Activated CD4-positive, alpha-beta memory T cell treated with anti-CD3 and anti-CD28 coated beads for 36 hours (primary cell): ENCODE measurements around the gene NMT1. TPM values are rescaled to one million over a fixed set of nuclear protein-coding genes. Genes with fewer than 3 reads are reported as not detected.

Experiments
- CTCF ChIA-PET: fragments of 350-600 bp; sonication (Branson Sonifier 250); formaldehyde crosslinking; loops from one replicate; lab custom pipeline; 2021; ENCODE audit warnings: antibody characterized with exemption, inconsistent platforms; lab: Charles Lee
- POLR2A ChIA-PET: fragments of 350-600 bp; sonication (Branson Sonifier 250); formaldehyde crosslinking; loops from one replicate; lab custom pipeline; 2021; ENCODE audit warnings: antibody characterized with exemption; lab: Charles Lee
- DNase-seq: peaks from one replicate; pipeline ENCODE4 v3.0.0-alpha.2; 2020
- H3K27ac Mint-ChIP-seq: one replicate; pipeline ENCODE4 v1.8.0; 2021; ENCODE audit warnings: mixed read lengths
- H3K27me3 Mint-ChIP-seq: one replicate; pipeline ENCODE4 v1.8.0; 2021; ENCODE audit warnings: mixed read lengths
- H3K36me3 Mint-ChIP-seq: one replicate; pipeline ENCODE4 v1.8.0; 2021; ENCODE audit warnings: mixed read lengths
- H3K4me1 Mint-ChIP-seq: one replicate; pipeline ENCODE4 v1.8.0; 2021; ENCODE audit warnings: low read depth, mixed read lengths
- H3K4me3 Mint-ChIP-seq: one replicate; pipeline ENCODE4 v1.8.0; 2021; ENCODE audit warnings: mild to moderate bottlenecking, mixed read lengths
- H3K9me3 Mint-ChIP-seq: one replicate; pipeline ENCODE4 v1.8.0; 2021; ENCODE audit warnings: mixed read lengths
- intact Hi-C: fragments of 100-400 bp; cut with micrococcal nuclease; formaldehyde crosslinking; loops from one replicate; pipeline ENCODE4 v1.15.1; 2023
- total RNA-seq, 2 experiments: library from RNA; stranded (reverse); gene quantifications; one replicate each; pipeline ENCODE4 v1.2.3, GENCODE V29; 2021

NMT1 gene
- total RNA-seq, 2 experiments from 2014 or later = 158 TPM

DNA sequence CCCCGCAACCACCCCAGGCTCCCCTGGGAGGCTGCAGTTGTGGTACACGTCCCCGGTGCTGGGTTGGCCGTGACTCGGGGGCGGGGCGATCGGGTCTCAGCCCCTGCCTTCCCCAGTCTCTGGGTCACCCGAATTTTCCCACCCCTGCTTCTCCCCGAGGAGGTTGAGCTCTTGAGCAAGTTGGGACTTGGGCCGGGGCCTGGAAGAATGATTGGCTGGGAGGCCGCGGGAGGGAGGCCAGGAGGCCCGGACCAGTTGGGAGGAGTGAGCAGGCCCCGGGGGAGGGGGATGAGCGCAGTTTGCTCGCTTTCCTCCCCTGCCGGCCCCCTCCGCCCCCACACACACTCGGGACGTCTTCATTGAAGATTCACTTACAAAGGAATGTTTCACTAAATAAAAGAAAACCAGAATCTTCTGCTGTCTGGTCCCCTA lies 82.7 kb downstream of the NMT1 start:
- Mint-ChIP-seq H3K4me1 (peaks cover 38% of the 10 kb centered on the region), H3K27ac (peak overlapping the region; percentile 38), H3K4me3 (peak overlapping the region; percentile 46), H3K27me3 (no peaks in the 10 kb centered on the region), H3K9me3 (no peaks in the 10 kb centered on the region), H3K36me3 (peaks cover 14% of the 10 kb centered on the region)
- intact Hi-C loops = loop anchor here (10.0 kb wide), 1 partner anchor 939 kb away; no protein-coding TSS in a partner anchor
- ChIA-PET CTCF (interaction anchor here (0.9 to 1.7 kb wide), 3 partner anchors 9 to 54 kb away, joined by 3 to 26 read pairs (median 5); partner anchors contain the start of gene ACBD4), POLR2A (no interaction called here)
- peak; percentile 36 for DNase-seq

- ChIA-PET POLR2A (no interaction called here), CTCF (interaction anchor here (0.9 to 1.7 kb wide), 3 partner anchors 10 to 53 kb away, joined by 3 to 26 read pairs (median 5); partner anchors contain the start of gene ACBD4)
- Mint-ChIP-seq H3K27me3 (no peaks in the 10 kb centered on the region), H3K36me3 (peaks cover 18% of the 10 kb centered on the region), H3K9me3 (no peaks in the 10 kb centered on the region), H3K4me1 (peaks cover 38% of the 10 kb centered on the region), H3K27ac (peak overlapping the region; percentile 38), H3K4me3 (peak overlapping the region; percentile 54)
- intact Hi-C loops = loop anchor here (5.0 to 10.0 kb wide), 2 partner anchors 82 to 940 kb away; partner anchors contain the start of gene NMT1
- peak; percentile 43 for DNase-seq
Measured at GRCh38 chr17:45144199-45145034, 83.3 kb downstream of the NMT1 start.

DNA sequence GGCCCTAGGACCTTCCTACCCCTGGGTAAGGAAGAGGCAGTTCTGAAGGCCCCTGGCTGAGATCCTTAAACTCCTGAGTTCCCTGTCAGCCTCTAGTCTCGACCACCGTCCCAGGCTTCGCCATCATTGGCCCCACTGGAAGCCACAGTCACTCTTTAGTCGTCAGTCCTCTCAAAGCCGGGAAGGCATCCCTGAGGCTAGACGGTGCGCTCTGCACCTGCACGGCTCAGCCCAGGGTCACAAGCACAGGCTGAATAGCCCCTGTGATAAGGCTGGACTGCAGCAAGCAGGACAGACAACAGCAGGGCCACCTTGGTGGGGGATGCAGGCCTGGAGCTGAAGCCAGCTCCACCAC lies 83.9 kb downstream of the NMT1 start:
- Mint-ChIP-seq H3K27ac (no peak overlapping the region), H3K4me3 (peak overlapping the region; percentile 54), H3K4me1 (peaks cover 38% of the 10 kb centered on the region), H3K9me3 (no peaks in the 10 kb centered on the region), H3K36me3 (peaks cover 24% of the 10 kb centered on the region), H3K27me3 (no peaks in the 10 kb centered on the region)
- no peak for DNase-seq
- ChIA-PET CTCF (interaction anchor here (1.0 to 1.7 kb wide), 3 partner anchors 10 to 52 kb away, joined by 5 to 26 read pairs (median 14); partner anchors contain the start of gene ACBD4), POLR2A (interaction anchor here (0.7 to 1.0 kb wide), 2 partner anchors 18 to 76 kb away, joined by 3 to 4 read pairs; no protein-coding TSS in a partner anchor)
- intact Hi-C loops = loop anchor here (5.0 to 10.0 kb wide), 2 partner anchors 83 to 940 kb away; partner anchors contain the start of gene NMT1

GRCh38 chr17:45146166-45146565 lies 85.0 kb downstream of the NMT1 start:
- Mint-ChIP-seq H3K27ac (peak overlapping the region; percentile 57), H3K9me3 (no peaks in the 10 kb centered on the region), H3K27me3 (no peaks in the 10 kb centered on the region), H3K4me3 (peak overlapping the region; percentile 99), H3K36me3 (peaks cover 29% of the 10 kb centered on the region), H3K4me1 (peaks cover 45% of the 10 kb centered on the region)
- ChIA-PET CTCF (interaction anchor here (1.2 to 1.7 kb wide), 2 partner anchors 11 to 15 kb away, joined by 4 to 14 read pairs; partner anchors contain the start of genes ACBD4 and HEXIM2), POLR2A (interaction anchor here (1.0 to 1.3 kb wide), 3 partner anchors 9 to 85 kb away, joined by 3 read pairs; no protein-coding TSS in a partner anchor)
- no peak for DNase-seq
- intact Hi-C loops = loop anchor here (5.0 to 10.0 kb wide), 2 partner anchors 84 to 941 kb away; partner anchors contain the start of gene NMT1

DNA sequence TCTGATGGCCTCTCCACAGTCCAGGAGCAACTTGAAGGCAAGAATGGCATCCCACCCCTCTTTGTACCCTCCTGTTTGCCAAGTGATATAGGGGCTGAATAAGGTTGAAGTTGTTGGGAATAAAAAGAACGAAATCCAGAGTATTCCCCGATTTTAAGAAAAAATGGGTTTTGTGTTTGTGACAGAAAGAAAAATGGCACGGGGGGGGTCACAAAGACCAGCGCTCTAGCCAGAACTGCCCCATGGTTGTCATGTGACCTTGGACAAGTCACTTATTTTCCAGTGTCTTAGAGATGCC lies 85.4 kb downstream of the NMT1 start:
- Mint-ChIP-seq H3K36me3 (peaks cover 29% of the 10 kb centered on the region), H3K4me3 (peak overlapping the region; percentile 99), H3K4me1 (peaks cover 46% of the 10 kb centered on the region), H3K27ac (peak overlapping the region; percentile 100), H3K9me3 (no peaks in the 10 kb centered on the region), H3K27me3 (no peaks in the 10 kb centered on the region)
- no peak for DNase-seq
- ChIA-PET POLR2A (interaction anchor here (1.2 to 1.3 kb wide), 2 partner anchors 9 to 85 kb away, joined by 3 read pairs; no protein-coding TSS in a partner anchor), CTCF (interaction anchor here (1.2 to 1.7 kb wide), 2 partner anchors 11 to 15 kb away, joined by 4 to 14 read pairs; partner anchors contain the start of genes ACBD4 and HEXIM2)
- intact Hi-C loops = loop anchor here (5.0 to 10.0 kb wide), 2 partner anchors 84 to 942 kb away; partner anchors contain the start of gene NMT1

DNA sequence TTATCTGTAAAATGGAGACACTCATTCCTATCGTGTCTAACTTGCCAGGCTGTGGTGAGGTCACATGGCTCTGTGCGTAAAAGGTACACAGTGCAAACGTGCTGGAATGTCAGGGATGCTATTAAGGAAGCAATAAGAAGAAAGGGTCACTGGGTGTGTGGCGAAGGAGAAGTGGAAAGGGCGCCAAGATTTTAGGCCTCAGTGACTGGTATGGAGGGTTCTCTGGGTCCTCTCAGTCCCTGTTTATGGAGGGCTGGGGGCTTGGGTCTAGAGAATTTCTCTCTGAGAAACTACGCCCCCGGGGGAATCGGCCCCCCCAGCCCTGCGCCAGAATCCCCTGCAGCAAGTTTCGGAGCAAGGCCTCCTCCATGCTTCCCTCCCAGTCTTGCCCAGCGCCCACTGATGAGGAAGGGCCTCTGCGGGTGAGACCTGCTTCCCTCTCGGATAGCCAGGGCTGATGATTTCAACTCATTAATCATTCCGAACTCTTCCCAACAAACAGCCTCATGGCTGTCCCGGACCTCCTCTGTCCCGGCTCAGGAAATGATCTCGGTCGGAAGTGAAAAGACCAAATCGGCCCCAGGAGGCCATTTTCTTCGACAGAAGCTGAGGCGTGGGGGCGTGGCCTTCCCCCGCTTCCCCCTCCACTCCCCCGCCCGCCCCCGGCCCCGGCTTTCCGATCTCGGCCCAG lies 85.9 kb downstream of the NMT1 start:
- Mint-ChIP-seq H3K4me3 (peak overlapping the region; percentile 99), H3K4me1 (peaks cover 48% of the 10 kb centered on the region), H3K27ac (peak overlapping the region; percentile 100), H3K36me3 (peaks cover 29% of the 10 kb centered on the region), H3K27me3 (no peaks in the 10 kb centered on the region), H3K9me3 (no peaks in the 10 kb centered on the region)
- POLR2A ChIA-PET = interaction anchor here (1.3 to 6.1 kb wide), 5 partner anchors 8 to 83 kb away, joined by 3 to 217 read pairs (median 41); partner anchors contain the start of genes ACBD4, FMNL1 and HEXIM2
- intact Hi-C loops = loop anchor here (5.0 to 10.0 kb wide), 2 partner anchors 85 to 942 kb away; partner anchors contain the start of gene NMT1
- peak; percentile 22 for DNase-seq
- CTCF ChIA-PET = interaction anchor here (0.8 to 11.2 kb wide), 6 partner anchors 11 to 80 kb away, joined by 3 to 316 read pairs (median 26); partner anchors contain the start of genes ACBD4 and HEXIM2

- ChIA-PET POLR2A (interaction anchor here (0.9 to 6.1 kb wide), 15 partner anchors 10 to 248 kb away, joined by 3 to 217 read pairs (median 8); partner anchors contain the start of genes ACBD4, EFTUD2, FMNL1 and HEXIM2), CTCF (interaction anchor here (0.8 to 11.2 kb wide), 11 partner anchors 8 to 164 kb away, joined by 3 to 316 read pairs (median 9); partner anchors contain the start of genes ACBD4 and HEXIM2)
- Mint-ChIP-seq H3K9me3 (no peaks in the 10 kb centered on the region), H3K36me3 (peaks cover 29% of the 10 kb centered on the region), H3K27me3 (no peaks in the 10 kb centered on the region), H3K4me1 (peaks cover 47% of the 10 kb centered on the region), H3K27ac (peak overlapping the region; percentile 100), H3K4me3 (peak overlapping the region; percentile 99)
- intact Hi-C loops = loop anchor here (1.0 to 10.0 kb wide), 8 partner anchors 12 to 943 kb away; partner anchors contain the start of genes ACBD4, HEXIM2, MAP3K14 and NMT1
- peak; percentile 87 for DNase-seq
Measured at GRCh38 chr17:45147581-45148182, 86.6 kb downstream of the NMT1 start.

- POLR2A ChIA-PET = interaction anchor here (0.6 to 6.1 kb wide), 21 partner anchors 9 to 249 kb away, joined by 3 to 217 read pairs (median 5); partner anchors contain the start of genes ACBD4, EFTUD2, FMNL1 and HEXIM2
Measured at GRCh38 chr17:45148183-45149036, 87.3 kb downstream of the NMT1 start, which contains the start of gene HEXIM1. HEXIM1 (plus strand) TSS chr17:45148475; CDS start chr17:45149191, 716 bp downstream.

DNA sequence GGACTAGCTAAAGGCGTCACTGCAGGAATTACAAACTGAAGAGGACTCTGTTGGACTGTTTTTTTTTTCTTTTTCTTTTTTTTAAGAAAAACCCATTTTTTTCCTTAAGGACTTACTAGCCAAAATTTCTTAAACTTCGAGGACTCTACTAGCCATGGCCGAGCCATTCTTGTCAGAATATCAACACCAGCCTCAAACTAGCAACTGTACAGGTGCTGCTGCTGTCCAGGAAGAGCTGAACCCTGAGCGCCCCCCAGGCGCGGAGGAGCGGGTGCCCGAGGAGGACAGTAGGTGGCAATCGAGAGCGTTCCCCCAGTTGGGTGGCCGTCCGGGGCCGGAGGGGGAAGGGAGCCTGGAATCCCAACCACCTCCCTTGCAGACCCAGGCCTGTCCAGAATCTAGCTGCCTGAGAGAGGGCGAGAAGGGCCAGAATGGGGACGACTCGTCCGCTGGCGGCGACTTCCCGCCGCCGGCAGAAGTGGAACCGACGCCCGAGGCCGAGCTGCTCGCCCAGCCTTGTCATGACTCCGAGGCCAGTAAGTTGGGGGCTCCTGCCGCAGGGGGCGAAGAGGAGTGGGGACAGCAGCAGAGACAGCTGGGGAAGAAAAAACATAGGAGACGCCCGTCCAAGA lies 88.0 kb downstream of the NMT1 start:
- Mint-ChIP-seq H3K4me3 (peak overlapping the region; percentile 99), H3K36me3 (peaks cover 29% of the 10 kb centered on the region), H3K27me3 (no peaks in the 10 kb centered on the region), H3K4me1 (peaks cover 36% of the 10 kb centered on the region), H3K27ac (peak overlapping the region; percentile 100), H3K9me3 (no peaks in the 10 kb centered on the region)
- intact Hi-C loops = loop anchor here (1.0 to 10.0 kb wide), 5 partner anchors 24 to 944 kb away; partner anchors contain the start of gene NMT1
- ChIA-PET POLR2A (interaction anchor here (0.6 to 6.1 kb wide), 23 partner anchors 8 to 250 kb away, joined by 3 to 217 read pairs (median 4); partner anchors contain the start of genes ACBD4, EFTUD2, FMNL1 and HEXIM2), CTCF (interaction anchor here (0.7 to 11.2 kb wide), 20 partner anchors 10 to 236 kb away, joined by 3 to 316 read pairs (median 7); partner anchors contain the start of genes ACBD4, DCAKD, HEXIM2 and MAP3K14)
- DNase-seq = peak; percentile 86

More at GRCh38 chr17:45148183-45149036, 87.3 kb downstream of the NMT1 start, which contains the start of gene HEXIM1:
- H3K4me3 Mint-ChIP-seq = peak within 1 kb of the TSS; percentile 99
- H3K27ac Mint-ChIP-seq = peak within 1 kb of the TSS; percentile 100
- peaks cover 42% of the 10 kb centered on the region for H3K4me1 Mint-ChIP-seq
- DNase-seq = peak; percentile 99
- peaks cover 29% of the 10 kb centered on the region for H3K36me3 Mint-ChIP-seq
- H3K9me3 Mint-ChIP-seq = no peaks in the 10 kb centered on the region
- no peaks in the 10 kb centered on the region for H3K27me3 Mint-ChIP-seq
- intact Hi-C loops = loop anchor here (1.0 to 10.0 kb wide), 9 partner anchors 13 to 944 kb away; partner anchors contain the start of genes ACBD4, HEXIM2, MAP3K14 and NMT1
- CTCF ChIA-PET = interaction anchor here (0.8 to 11.2 kb wide), 17 partner anchors 9 to 168 kb away, joined by 3 to 316 read pairs (median 9); partner anchors contain the start of genes ACBD4, DCAKD, HEXIM2 and MAP3K14
